HEK293 (cell line): Measurements from ENCODE around the gene ATP1A3.

Experiments
- CTCF ChIP-seq: fragments of 450-650 bp; formaldehyde crosslinking; IDR thresholded peaks from 2 replicates; pipeline ENCODE4 v1.5.1; 2016; ENCODE audit warnings: missing biosample characterization, missing genetic modification characterization
- TF ChIP-seq, protein P1 (sequence below): fragments of 450-650 bp; formaldehyde crosslinking; IDR thresholded peaks from 2 replicates; pipeline ENCODE4 v1.5.1; 2016; ENCODE audit warnings: missing biosample characterization, missing genetic modification characterization

DNA sequence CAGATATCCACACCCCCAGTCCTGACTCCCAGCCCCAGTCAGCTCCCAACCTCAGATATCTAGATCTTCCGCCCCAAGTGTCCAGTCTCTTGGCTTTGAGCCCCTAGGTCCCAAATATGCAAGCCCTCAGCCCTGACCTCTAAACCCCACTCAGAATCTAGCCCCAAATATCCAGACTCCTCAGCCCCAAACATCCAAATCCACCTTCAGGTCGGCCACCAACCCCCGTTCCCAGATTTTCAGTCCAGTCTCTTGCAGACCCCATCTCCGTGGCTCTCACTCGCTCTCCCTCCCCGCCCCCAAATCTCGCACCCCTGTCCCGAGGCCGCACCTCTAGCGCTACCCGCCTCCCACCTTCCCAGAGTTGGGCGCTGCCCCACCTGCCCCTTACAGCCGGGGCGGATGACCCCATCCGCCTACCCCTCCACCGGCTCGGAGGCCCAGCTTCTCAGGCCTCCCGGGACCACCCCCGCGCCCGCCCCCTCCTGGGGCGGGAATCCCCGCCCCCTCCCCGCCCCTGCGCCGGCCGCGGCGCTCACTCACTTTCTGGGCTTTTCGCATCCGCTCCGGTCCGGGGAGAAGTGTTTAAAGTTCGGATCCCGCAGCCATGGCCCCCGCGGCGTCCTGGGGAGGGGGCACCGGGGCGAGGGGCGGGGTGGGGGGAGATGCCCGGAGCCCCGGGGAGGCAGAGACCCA lies 66.4 kb downstream of the ATP1A3 start:
- no peak for TF ChIP-seq CTCF (tag by site-specific recombination)
- TF ChIP-seq, protein P1, sequence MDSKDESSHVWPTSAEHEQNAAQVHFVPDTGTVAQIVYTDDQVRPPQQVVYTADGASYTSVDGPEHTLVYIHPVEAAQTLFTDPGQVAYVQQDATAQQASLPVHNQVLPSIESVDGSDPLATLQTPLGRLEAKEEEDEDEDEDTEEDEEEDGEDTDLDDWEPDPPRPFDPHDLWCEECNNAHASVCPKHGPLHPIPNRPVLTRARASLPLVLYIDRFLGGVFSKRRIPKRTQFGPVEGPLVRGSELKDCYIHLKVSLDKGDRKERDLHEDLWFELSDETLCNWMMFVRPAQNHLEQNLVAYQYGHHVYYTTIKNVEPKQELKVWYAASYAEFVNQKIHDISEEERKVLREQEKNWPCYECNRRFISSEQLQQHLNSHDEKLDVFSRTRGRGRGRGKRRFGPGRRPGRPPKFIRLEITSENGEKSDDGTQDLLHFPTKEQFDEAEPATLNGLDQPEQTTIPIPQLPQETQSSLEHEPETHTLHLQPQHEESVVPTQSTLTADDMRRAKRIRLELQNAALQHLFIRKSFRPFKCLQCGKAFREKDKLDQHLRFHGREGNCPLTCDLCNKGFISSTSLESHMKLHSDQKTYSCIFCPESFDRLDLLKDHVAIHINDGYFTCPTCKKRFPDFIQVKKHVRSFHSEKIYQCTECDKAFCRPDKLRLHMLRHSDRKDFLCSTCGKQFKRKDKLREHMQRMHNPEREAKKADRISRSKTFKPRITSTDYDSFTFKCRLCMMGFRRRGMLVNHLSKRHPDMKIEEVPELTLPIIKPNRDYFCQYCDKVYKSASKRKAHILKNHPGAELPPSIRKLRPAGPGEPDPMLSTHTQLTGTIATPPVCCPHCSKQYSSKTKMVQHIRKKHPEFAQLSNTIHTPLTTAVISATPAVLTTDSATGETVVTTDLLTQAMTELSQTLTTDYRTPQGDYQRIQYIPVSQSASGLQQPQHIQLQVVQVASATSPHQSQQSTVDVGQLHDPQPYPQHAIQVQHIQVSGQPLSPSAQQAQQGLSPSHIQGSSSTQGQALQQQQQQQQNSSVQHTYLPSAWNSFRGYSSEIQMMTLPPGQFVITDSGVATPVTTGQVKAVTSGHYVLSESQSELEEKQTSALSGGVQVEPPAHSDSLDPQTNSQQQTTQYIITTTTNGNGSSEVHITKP (tag by site-specific recombination): no peak
